GM21390 (cell line): Measurements from ENCODE around the gene CRTC3.
"Not testable (repeated sequence)": the region's sequence is repeated elsewhere in the genome, so short reads cannot be mapped to it uniquely, and the experiment has no call there.

ENCODE experiments used
- ATAC-seq: cut with Tn5 transposase; IDR thresholded peaks from one replicate; pipeline ENCODE4 v1.9.1; 2021; ENCODE audit not compliant: unreplicated experiment

Gene CRTC3

DNA sequence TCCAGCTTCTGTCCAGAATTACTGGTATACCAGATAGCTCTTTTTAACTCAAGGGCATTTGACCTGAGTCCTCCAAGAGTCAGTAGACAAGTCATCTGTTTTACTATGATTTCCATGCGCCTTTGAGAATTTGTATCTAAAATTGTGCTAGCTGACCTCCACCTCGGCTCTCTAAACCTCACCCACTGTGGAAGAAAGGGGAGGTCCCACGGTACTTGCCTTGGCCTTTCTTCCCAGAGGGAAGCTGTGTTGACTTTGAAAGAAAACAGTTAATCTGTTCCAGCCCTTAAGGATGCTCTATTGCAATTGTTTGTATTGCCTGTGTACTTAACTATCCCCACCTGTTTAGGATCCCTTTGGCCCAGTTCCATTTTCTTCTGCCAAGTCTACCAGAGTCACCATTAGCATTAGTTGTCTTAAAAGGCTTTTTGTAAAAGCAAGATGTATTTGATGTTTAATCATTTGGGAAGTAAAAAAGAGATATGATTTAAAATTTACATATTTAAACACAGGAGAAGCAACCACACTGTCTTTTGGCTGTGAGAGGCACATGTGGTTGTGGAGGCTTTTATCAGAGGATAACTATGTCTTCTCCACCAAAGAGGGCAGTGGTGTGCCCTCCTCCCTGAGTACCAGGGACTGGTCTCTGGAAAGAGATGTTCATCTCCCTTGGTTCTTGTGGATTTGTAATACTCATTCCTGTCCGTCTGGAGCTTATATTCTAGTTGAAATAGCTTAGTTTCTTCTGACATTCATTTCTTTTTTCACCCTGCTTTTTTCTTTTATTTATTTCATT is 88.8 kb downstream of the CRTC3 start:
- no peak for ATAC-seq

DNA sequence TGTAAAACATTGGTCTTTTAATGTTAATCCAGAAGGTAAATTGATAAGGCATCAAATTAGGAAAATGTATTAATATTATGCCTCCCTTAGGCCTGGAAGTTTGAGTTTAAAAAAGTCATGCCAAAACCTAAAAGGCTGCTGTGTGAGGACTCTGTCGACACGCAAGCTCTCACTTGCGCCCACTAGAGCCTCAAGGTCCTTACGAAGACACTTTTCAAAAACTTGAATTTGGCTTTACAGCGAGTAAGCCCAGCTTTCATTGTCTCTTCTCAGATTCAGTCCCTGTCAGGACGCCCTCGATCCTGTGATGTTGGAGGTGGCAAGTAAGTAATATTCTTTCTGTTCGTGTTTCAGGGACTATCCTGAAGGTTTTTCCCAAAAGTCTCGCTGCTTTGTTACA is 89.7 kb downstream of the CRTC3 start:
- ATAC-seq: no peak

DNA sequence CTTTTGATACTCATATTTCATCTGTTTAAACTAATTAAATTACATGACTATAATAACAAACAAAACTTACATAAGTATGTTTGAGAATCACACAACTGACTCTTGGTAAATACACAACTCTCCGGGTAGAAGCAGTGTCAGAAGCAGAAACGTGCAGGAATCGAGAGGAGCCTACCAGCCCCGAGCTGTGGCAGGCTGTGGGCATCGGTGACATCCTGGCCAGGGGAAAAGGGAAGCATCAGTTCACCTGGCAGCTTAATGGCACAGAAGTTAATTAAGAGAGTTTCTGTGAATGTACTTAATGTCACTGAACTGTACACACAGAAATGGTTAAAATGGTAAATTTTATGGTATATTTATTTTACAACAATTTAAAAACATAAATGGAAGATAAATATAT is 90.2 kb downstream of the CRTC3 start:
- ATAC-seq: no peak

DNA sequence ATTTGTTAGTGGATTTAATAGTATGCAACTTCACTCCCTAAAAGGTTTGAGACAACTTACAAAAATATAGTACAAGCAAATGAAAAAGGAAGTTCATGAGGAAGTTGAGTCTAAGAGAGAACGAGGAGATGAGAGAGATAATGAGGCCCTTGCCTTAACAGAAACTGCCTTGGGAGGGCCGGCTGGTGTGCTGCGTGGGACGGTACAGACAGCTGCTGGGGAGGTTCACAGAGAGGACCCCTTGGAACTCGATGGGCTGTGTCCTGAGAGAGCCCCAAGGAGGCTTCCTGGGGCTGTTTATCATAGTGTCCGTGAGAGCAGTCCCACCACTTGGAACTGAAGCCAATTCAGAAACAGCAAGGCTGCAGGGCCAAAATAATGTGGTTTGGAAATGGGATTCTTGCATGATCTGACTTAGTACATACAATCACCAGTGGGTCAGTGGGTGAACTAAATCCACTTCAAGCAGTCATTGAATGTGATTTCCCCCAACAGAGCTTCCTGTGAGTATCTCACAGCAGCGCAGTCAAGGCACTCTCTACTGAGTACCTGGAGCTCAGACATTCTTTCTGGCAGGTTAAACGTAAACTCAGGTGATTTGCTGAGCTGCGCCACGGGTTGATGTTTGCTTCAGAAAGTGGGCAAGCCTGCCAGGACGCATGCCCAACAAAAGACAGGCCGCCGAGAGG is 90.8 kb downstream of the CRTC3 start:
- ATAC-seq: peak; percentile 78

DNA sequence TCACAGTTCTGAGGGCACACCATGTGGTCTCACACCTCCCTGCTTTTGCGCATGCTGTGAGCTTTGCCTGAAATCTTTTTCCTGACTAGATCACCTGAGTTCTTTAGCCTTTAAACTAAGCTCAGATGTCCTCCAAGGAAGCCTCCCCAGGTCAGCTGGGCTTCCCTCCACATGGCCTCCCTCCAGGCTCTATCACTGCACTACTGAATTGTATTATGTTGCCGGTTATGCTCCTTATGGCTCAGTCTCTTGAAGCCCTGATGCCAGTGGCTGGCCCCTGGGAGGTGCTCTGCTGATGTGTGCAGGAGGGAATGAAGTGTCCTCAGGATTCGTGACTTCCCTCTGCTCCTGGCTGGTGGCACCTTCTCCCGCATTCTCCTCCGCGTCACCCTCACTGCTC is 94.1 kb downstream of the CRTC3 start:
- ATAC-seq: no peak

DNA sequence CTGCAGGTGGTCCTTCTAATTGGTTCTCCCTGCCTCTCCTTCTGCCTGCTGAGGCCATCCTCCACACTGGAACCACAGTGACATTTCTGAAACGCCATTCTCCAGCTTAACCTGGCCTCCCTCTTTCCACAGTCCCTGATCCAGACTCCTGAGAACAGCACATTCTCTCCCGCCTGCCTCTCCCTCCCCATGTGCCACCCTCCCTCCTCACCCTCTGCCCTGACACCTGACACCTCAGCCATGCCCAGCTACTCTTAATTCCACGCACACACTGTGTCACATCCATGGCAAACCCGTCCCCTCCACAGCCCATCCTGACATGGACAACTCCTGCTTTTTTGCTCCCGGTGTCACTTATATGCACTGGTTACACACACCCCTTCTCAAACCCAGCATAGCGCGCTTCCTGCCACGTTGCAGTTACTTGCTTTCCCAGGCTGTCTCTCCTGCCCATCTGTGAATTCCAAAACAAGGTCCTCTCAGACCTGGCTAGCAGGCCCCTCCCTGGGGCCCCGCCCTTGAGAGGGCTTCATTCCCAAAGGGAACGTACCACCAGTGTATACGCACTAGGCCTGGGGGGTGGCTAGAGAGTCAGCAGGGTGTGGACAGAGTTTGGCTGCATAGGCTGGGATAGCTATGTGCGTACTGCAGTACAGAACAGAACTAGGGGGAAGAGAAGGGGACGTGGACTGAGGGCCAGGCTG is 94.7 kb downstream of the CRTC3 start:
- ATAC-seq: no peak

DNA sequence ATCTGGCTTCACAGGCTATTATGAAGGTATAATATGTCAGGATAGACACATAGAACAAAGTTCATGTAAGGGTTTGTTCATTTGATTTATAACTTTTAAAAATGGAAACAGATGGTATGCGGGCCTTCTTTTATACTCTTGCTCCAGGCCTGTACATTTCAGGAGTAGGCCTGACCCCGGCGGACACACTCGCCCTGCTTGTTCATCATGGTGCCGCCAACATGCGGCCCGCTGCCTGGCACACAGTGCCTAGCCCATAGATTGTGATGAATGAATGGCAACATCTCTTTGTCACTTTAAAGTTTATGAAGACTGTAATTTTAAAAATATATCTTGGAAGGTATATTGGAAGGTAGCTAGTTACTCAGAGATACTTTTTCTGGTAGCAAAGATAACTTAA is 95.3 kb downstream of the CRTC3 start:
- no peak for ATAC-seq

DNA sequence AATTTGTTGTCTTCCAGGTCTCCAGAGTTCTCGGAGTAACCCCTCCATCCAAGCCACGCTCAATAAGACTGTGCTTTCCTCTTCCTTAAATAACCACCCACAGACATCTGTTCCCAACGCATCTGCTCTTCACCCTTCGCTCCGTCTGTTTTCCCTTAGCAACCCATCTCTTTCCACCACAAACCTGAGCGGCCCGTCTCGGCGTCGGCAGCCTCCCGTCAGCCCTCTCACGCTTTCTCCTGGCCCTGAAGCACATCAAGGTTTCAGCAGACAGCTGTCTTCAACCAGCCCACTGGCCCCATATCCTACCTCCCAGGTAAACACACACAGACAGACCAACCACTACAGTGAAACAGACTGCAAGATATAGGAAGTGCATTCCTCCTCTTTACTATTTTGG is 99.5 kb downstream of the CRTC3 start:
- no peak for ATAC-seq

DNA sequence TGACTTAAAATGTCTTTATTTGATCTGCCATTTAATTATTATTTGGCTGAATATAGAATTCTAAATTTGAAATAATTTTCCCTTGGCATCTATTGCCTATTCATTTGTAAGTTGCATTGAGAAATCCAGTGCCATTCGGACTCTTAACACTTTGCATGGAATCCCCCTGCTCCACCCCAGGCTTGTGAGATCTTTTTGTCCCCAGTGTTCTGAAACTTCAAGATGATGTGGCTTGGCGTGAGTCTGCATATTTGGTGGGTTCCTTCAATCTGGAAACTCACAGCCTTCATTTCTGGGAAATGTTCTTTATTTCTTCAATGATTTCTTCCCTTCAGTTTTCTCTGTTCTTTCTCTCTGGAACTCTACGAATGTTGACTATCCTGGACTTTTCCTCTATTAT is 103.6 kb downstream of the CRTC3 start:
- no peak for ATAC-seq

DNA sequence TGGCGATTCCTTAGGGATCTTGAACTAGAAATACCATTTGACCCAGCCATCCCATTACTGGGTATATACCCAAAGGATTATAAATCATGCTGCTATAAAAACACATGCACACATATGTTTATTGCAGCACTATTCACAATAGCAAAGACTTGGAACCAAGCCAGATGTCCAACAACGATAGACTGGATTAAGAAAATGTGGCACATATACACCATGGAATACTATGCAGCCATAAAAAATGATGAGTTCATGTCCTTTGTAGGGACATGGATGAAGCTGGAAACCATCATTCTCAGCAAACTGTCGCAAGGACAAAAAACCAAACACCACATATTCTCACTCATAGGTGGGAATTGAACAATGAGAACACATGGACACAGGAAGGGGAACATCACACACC is 107.3 kb downstream of the CRTC3 start:
- not testable (repeated sequence) for ATAC-seq

DNA sequence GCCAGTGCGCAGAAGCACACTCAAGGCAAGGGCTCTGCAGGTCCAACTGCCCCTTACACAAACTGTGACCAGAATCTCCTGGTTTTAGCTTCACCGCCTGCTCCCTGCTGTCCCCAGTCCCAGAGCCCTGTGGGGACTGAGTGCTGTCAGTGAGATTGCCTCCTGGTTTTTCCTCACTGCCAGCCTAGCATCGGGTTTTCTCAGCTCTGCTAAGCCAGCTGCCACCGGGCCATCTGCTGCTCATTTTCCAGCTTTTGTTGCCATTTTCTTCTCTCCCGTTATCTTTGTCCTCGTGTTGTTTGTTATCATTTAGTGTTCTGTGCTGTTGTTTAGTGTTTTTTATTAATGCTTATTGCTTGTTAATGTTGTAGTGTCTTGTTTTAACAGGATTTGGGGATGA is 108.0 kb downstream of the CRTC3 start:
- no peak for ATAC-seq

DNA sequence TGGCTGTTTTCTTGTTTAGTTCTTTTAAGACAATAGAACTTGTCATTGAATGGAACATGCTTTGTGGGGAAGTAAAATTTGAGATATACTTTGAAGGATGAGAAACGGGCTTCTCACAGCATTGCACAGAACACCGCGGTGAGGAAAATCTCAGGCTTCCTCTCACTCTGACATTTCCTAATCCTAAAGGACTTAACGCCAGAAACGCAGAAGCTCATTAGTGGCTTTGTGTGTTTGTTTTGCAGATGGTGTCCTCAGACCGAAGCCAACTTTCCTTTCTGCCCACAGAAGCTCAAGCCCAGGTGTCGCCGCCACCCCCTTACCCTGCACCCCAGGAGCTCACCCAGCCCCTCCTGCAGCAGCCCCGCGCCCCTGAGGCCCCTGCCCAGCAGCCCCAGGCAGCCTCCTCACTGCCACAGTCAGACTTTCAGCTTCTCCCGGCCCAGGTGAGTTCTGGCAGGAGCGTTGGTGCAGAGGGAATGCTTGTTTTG is 108.5 kb downstream of the CRTC3 start:
- no peak for ATAC-seq

DNA sequence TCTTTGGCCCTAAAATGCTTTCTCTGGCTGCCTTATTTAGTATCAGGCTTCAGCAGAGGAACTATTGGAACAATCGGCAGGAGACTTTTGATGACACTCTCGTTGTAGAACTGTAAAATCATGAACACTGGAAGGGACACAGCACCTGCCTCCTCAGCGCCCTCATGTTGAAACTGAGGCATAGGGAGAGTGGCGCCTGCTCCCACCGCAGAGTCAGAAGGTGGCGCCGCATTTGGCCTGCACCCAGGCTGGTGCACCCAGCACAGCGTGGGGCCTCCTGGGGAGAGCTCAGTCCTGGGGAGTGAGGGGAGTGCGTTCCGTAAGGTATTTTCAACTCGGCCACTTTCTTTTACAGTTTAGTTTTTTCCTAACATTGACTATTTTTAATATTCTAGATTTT is 109.2 kb downstream of the CRTC3 start:
- ATAC-seq: no peak

DNA sequence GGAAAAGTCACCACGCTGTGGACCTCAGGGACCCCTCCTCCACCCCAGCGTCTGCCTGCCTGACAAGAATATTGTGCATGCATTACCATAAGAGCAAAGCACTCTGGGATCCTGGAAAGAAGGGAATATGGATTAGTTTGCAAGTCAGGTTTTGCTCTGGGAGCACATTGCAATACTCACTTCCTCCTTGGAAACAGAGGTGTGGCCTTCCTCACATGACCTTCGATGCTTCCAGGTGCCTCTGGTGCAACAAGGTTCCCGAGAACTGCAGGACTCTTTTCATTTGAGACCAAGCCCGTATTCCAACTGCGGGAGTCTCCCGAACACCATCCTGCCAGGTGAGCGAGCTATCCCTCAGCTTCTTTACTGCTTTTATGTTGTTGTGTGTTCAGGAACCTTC is 111.1 kb downstream of the CRTC3 start:
- no peak for ATAC-seq

DNA sequence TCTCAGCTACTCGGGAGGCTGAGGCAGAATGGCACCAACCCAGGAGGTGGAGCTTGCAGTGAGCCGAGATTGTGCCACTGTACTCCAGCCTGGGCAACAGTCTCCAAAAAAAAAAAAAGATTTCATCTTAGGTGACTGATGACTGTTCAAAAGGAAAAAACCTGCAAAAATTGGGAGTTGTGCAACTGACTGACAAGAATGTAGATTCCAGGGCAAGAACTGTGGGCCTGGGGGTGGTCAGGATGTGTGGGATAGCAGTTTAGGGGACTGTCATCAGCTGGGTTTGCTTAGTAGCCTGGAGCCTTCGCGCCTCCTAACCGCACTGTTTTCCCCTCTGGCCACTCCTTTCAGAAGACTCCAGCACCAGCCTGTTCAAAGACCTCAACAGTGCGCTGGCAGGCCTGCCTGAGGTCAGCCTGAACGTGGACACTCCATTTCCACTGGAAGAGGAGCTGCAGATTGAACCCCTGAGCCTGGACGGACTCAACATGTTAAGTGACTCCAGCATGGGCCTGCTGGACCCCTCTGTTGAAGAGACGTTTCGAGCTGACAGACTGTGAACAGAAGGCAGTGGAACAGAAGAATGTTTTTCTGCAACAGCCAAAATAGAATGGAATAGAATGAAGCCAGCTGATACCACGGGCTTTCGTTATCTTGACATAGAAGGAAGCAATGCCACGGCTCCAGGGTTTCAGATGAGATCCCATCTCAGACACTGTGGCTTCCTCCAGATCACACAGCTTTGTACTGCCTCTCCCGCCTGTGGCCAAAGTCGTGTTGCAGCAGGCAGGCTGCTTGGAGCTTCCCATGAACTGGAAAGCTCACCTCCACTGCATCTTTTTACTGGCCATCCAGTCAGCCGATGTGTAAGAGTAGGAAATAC is 112.1 kb downstream of the CRTC3 start:
- ATAC-seq: no peak

DNA sequence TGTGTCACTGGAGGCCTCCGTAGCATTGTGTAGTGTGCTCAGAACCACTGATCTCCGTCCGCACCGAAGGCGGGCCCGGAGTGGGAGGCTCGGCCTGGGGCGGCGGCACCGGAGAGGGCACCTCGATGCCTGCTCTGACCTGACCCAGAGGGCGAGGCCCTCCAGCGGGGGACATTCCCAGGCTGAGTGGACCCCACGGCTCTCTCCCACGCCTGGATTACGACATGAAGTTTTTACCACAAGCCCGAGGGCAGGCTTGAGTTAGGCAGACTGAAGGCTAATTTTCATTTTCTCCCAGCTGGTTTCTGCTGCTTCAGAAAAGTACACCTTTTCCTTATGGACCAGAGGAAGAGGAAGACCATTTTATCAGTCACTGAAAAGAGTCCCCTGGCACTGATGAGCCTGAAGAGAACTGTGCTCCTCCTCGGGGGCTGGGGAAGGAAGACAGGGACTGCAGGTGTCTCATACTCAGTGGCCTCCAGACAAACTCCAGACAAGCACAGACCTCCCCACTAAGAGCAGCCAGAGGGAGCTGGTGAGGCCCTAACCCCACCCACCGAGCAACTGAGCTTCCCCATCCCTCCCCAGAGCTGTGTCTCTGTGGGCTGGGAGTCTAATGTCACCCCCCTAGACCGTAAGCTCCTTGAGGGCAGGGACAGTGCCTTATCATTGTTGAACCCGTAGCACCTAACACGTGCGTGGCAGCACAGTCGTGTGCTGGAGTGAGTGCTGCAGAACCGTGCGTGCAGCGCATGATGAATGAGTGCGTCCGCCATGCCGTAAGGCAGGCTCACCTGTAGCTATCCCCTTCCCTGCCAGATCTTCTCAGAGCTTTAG is 113.0 kb downstream of the CRTC3 start:
- ATAC-seq: no peak

DNA sequence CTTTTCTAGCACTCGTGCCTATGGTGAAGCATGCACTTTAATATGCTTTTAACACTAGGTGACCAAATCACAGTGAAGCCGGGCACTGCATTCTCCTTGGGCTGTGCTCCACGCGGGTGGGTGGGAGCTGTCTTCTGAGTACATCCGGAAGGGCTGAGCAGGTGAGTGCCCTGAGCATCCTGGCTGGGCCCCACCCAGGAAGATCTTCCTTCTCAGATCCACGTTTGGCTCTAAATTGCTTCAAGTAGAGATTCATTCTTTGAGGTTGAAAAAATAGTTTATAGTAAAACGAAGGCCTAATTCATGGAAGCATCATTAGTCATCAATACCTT is 113.5 kb downstream of the CRTC3 start:
- ATAC-seq: no peak

DNA sequence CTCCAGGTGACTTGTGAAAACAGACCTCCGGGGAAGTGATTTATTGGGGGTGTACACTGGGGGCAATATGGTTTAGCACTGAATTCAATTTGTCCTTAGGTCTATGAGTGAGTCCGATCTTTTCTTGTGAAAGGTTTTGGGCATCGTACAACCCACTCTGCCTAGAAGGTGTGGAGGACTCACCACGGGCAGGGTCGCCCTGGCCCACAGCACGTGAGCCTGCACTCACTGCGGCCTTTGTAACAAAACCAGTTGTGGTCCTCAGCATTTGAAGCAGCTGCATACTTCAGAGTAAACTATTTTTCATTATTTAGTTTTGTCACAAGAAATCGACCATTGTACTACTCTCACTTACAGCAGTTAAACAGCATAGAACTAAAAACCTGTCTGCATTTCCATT is 114.8 kb downstream of the CRTC3 start:
- ATAC-seq: no peak

DNA sequence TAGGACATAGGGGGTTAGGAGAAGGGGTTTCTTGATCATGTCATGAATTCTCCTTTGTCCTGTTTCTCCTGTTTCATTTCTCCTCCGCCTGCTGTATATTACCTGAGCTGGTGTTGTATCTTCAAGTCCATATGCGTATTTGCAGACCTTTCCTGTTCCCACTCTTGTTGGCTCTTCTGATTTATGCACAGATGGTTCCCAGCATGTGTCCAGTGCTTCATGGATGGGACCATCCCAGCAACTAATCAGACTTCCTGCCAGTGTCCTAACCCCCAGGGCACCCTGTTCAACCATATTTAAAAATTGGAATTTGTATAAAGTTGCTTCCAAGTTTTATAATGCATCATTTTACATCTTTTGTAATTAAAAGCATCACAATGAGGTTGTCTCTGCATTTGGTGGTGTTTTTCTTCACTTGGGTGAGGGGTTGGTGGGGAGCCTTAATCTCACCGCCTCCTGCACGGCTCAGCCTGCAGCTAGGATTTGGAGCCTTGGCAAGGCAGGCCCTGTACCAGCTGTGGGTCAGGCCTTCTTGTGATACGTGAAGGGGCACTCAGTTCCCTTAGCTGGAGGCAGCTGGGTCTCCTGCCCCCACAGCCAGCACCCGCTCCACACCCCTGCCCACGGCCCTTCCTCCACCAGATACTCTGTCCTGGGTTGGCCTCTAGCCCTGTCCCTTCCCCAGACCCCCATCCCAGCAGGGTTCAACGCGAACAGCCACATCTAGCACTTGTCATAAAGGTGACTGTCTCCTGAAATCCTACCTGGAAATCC is 115.4 kb downstream of the CRTC3 start:
- ATAC-seq: no peak
